AG04450 (cell line): ENCODE results near the gene VAT1L. TPM values are rescaled to one million over a fixed set of nuclear protein-coding genes. Genes with fewer than 3 reads are reported as not detected.

Experiments used
- CTCF ChIA-PET: fragments of 300-600, 350-600 bp; formaldehyde crosslinking; extraction: SDS; loops from one replicate; lab custom pipeline; 2022; ENCODE audit warnings: antibody characterized with exemption, inconsistent platforms; lab: Charles Lee
- POLR2A ChIA-PET: fragments of 350-600 bp; formaldehyde crosslinking; extraction: SDS; loops from one replicate; lab custom pipeline; 2021; ENCODE audit warnings: antibody characterized with exemption, inconsistent platforms; lab: Yijun Ruan, JAX
- DNase-seq: peaks from one replicate; pipeline ENCODE4 v3.0.0-alpha.2; 2011; ENCODE audit warnings: low read depth, low spot score
- H3K27ac ChIP-seq: one replicate; pipeline ENCODE4 v1.5.1; 2012; ENCODE audit warnings: low read depth, low read length, control low read depth
- H3K27me3 ChIP-seq: one replicate; pipeline ENCODE4 v1.6.0; 2012; ENCODE audit warnings: low read length; ENCODE audit not compliant: control insufficient read depth, insufficient read depth
- H3K4me3 ChIP-seq: 2 replicates; pipeline ENCODE4 v1.5.1; 2011; ENCODE audit warnings: mild to moderate bottlenecking, low read depth, low read length, control low read depth
- H3K9me3 ChIP-seq: 2 replicates; pipeline ENCODE4 v1.5.1; 2012; ENCODE audit warnings: low read length; ENCODE audit not compliant: control insufficient read depth, insufficient read depth
- polyA plus RNA-seq: library from polyadenylated mRNA; depleted of rRNA; stranded (reverse); fragments of >200 nt; gene quantifications from 2 replicates; pipeline ENCODE4 v1.2.3, GENCODE V29; 2011
- TF ChIP-seq, protein P1 (sequence below): IDR thresholded peaks from 2 replicates; pipeline ENCODE4 v1.5.1; 2011; ENCODE audit warnings: low read depth, low read length, control low read depth, inconsistent platforms

The VAT1L gene
- polyA plus RNA-seq, 1 experiment, result 128 TPM

GRCh38 chr16:77759201-77759600, 29.2 kb upstream of the VAT1L start:
- H3K27ac ChIP-seq, result no peak overlapping the region

DNA sequence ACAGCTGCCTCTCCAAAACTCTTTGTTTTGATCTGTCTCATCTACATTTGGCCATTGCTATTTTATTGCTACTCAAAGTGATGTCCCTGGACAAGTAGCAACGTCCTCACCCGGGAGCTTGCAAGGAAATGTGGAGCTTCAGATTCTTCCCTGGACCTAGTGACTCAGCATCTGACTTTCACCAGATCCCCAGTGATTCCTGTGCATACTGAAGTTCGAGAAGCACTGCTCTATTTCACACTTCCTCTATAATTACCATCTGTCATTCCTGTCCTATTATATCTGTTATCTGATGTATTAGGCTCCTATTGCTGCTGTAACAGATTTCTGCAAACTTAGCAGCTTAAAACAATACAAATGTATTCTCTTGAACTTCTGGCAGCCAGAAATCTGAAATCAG, 28.5 kb upstream of the VAT1L start:
- Histone ChIP-seq H3K27me3 (no peaks in the 10 kb centered on the region), H3K27ac (no peak overlapping the region), H3K9me3 (no peaks in the 10 kb centered on the region), H3K4me3 (no peak overlapping the region)
- TF ChIP-seq, protein P1, sequence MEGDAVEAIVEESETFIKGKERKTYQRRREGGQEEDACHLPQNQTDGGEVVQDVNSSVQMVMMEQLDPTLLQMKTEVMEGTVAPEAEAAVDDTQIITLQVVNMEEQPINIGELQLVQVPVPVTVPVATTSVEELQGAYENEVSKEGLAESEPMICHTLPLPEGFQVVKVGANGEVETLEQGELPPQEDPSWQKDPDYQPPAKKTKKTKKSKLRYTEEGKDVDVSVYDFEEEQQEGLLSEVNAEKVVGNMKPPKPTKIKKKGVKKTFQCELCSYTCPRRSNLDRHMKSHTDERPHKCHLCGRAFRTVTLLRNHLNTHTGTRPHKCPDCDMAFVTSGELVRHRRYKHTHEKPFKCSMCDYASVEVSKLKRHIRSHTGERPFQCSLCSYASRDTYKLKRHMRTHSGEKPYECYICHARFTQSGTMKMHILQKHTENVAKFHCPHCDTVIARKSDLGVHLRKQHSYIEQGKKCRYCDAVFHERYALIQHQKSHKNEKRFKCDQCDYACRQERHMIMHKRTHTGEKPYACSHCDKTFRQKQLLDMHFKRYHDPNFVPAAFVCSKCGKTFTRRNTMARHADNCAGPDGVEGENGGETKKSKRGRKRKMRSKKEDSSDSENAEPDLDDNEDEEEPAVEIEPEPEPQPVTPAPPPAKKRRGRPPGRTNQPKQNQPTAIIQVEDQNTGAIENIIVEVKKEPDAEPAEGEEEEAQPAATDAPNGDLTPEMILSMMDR, result no peak
- ChIA-PET CTCF (interaction anchor here (1.0 kb wide), 2 partner anchors 8 to 25 kb away, joined by 4 to 5 read pairs; no protein-coding TSS in a partner anchor), POLR2A (no interaction called here)
- no peak for DNase-seq

More at GRCh38 chr16:77759201-77759600, 29.2 kb upstream of the VAT1L start:
- POLR2A ChIA-PET, result no interaction called here
- TF ChIP-seq, protein P1, result no peak
- H3K4me3 ChIP-seq, result no peak overlapping the region
- H3K27me3 ChIP-seq, result no peaks in the 10 kb centered on the region
- DNase-seq, result no peak
- CTCF ChIA-PET, result interaction anchor here (1.0 kb wide), 2 partner anchors 8 to 26 kb away, joined by 4 to 5 read pairs; no protein-coding TSS in a partner anchor
- no peaks in the 10 kb centered on the region for H3K9me3 ChIP-seq

GRCh38 chr16:77760800-77761199, 27.6 kb upstream of the VAT1L start:
- ChIA-PET CTCF (interaction anchor here (0.9 kb wide), 1 partner anchor 11 kb away, joined by 3 read pairs; no protein-coding TSS in a partner anchor), POLR2A (no interaction called here)
- DNase-seq, result no peak
- TF ChIP-seq, protein P1, result no peak
- Histone ChIP-seq H3K27ac (no peak overlapping the region), H3K27me3 (no peaks in the 10 kb centered on the region), H3K4me3 (no peak overlapping the region), H3K9me3 (no peaks in the 10 kb centered on the region)

- ChIA-PET CTCF (interaction anchor here (0.9 kb wide), 1 partner anchor 10 kb away, joined by 3 read pairs; no protein-coding TSS in a partner anchor), POLR2A (no interaction called here)
- Histone ChIP-seq H3K9me3 (no peaks in the 10 kb centered on the region), H3K4me3 (no peak overlapping the region), H3K27me3 (no peaks in the 10 kb centered on the region), H3K27ac (no peak overlapping the region)
- DNase-seq, result no peak
- TF ChIP-seq, protein P1, result no peak
These were observed 27.2 kb upstream of the VAT1L start for GRCh38 chr16:77761204-77761603.

- CTCF ChIA-PET, result interaction anchor here (0.5 kb wide), 1 partner anchor 19 kb away, joined by 3 read pairs; no protein-coding TSS in a partner anchor
- H3K4me3 ChIP-seq, result no peak overlapping the region
These were observed 26.1 kb upstream of the VAT1L start for GRCh38 chr16:77762262-77762661.

More at GRCh38 chr16:77762262-77762661, 26.1 kb upstream of the VAT1L start:
- DNase-seq, result no peak
- Histone ChIP-seq H3K9me3 (no peaks in the 10 kb centered on the region), H3K27me3 (no peaks in the 10 kb centered on the region), H3K27ac (no peak overlapping the region)
- TF ChIP-seq, protein P1, result no peak
- POLR2A ChIA-PET, result no interaction called here
